Right renal pelvis (tissue), 4 donors: ENCODE results near the gene FGR. TPM values are rescaled to one million over a fixed set of nuclear protein-coding genes. Genes with fewer than 3 reads are reported as not detected.

Source experiments
- DNase-seq, 4 donors: peaks; one replicate each; pipeline ENCODE4 v3.0.0-alpha.2; 2013; ENCODE audit warnings: low read depth in 4 of 4, low spot score in 3 of 4, missing footprints in 1 of 4
- polyA plus RNA-seq, 4 donors: library from polyadenylated mRNA; unstranded; fragments of 120-200 nt; gene quantifications; one replicate each; pipeline ENCODE4 v1.2.1, GENCODE V29; 2013; ENCODE audit not compliant: insufficient read length in 4 of 4

The FGR gene
- polyA plus RNA-seq, 4 donors: 1.4 to 2.1 (median 1.8) TPM

DNA sequence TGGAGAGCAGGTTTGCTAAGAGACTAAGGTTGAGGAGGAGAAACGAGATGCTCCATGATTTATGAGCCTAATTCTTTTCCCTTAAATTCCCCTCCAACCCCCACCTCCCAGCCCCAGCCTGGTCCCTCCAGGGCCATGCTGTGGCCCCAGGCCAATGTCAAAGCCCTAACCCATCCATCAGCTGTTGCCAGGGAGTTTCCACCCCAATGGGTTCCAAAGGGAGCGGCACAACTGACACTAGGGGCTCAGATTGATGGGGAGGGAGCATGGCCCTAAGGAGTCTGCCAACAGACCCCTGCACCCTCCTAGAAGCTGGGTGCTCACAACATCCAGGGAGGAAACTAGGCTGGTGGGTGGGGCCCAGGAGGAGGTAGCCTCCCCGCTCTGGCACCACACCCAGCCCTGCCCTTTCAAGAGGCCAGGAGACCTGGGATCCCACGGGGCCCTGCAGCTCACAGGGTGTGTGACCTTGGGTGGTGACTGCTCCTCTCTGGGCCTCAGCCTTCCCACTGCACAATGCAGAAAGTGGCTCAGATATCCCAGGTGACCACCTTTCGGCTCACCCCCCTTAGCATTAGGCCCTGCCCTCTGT is 44.0 kb downstream of the FGR start:
- no peak for DNase-seq

DNA sequence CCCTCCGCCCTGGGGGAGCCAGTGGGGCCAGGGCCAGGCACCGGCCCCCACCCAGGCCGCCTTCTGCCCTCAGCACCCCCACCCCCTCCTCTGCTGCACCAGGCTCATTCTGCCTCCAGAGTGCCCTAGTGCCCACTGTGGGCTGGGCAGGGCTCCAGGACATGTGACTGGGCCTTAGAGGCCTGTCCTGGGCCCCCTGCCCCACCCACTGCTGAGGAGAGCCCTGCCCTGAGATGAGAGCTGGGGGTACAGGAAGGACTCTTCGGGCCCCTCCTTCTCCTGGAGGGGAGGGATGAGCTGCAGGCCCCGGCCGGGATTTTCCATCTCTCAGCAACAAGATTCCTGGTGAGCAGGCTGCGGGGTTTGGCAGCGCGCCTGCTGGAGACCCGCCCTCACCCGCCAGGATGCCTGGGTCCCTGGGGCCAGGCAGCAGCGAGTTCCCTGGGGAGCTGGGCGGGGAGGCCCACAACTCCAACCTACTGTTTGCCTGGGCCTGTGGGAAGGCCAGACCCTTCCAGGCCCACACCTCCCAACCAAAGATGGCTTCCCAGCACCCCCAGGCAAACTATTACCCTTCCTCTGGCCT is 45.1 kb downstream of the FGR start:
- DNase-seq: no peak

- DNase-seq: no peak
These were observed 45.5 kb downstream of the FGR start for GRCh38 chr1:27589441-27589840.

DNA sequence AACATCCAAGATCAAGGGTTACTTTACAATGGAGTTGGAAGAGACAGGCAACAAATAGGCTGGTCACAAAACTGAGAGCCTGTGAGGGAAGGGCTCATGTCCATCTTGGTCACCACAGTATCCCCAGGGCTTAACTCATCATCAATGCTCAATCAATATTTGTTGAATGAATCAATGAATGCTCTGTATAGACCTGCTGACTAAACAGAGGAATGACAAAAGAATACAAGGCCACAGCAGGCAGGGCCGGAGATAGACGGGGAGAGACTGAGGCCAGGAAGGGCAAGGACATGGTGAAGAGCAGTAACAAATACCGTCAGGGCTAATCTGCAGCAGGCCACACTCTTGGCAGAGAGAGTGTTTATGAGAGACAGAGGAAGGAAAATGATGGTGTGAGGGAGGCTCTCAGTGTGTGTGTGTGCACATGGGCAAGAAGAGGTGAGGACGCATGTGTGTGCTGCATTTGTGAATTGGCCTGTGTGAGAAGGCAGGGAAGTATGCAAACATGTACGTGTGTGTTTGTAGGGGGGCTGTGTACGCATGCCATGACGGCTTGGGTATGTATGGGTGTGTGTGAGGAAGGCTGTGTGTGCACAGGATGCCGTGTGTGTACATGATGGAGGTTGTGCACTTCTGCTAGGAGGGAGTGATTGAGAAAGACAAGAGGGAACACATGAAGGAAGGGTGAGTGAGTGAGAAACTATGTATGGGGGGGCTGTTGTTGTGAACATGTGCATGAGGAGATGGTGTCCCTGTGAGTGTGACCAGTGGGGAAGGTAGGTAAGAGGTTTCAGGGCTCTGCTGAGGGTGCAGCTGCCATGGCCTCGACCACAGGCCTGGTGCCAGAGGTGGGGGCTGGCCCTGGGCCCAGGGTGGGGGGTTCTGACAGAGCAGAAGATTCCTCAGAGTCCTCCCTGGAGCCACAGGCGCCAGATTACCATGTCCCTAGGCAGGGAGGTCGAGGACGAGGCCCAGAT is 46.4 kb downstream of the FGR start:
- no peak for DNase-seq

DNA sequence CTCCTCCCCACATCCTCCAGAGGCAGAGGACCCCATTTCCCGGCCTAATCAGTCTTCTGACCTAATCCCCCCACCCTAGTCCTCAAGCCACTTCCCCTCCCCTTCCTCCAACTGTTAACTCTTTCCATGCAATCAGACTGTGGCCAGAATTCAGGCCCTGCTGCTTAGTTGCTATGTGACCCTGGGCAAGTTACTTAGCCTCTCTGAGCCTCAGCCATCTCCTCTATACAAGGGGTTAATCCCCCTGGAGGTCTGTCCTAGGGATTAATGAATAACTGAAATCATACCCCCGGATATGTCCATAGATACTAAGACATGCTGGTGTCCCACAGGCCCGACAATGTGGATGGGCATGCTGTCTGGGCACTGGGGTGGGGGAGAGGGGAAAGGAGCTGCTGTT is 49.3 kb downstream of the FGR start:
- no peak for DNase-seq

DNA sequence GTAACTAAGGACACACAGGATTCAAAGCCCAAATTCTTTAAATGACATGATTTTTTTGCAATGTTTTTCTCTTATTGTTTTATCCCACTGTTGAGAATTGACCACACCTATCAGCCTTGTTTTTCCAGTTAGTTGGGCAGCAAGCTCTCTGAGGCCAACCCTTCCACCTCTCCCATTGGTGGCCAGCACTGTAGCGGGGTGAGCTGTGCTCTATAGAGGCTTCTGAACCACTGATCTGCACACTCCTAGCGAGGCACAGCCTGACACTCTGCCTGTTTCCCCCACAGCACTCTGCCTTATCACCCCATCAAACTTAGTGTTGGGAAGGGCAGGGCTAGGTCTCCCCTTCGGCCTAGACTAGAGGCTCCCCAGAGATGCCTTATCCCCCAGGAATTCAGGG is 50.5 kb downstream of the FGR start:
- DNase-seq: no peak

GRCh38 chr1:27583479-27583878 is 51.5 kb downstream of the FGR start:
- no peak for DNase-seq

DNA sequence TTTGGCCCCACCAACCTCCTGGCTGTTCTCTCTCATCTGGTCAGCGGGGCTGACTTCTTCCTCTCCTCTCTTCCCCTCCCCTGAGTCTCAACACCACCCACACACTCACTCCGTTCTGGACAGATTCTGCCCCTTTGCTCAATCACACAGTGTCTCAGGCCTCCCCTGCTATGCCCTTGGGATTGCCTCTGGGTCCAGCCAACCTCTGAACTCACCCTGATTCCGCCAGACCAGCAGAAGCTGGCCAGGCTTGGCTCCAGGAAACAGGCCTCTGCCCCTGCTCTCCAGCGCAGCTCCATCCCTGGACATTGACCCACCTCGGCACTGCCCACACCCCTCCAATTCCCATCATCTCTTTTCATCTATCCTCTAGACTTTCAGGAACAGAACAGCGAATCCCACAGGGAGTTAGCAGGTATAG is 53.2 kb downstream of the FGR start:
- no peak for DNase-seq

- DNase-seq: no peak
These were observed 57.3 kb downstream of the FGR start for GRCh38 chr1:27577504-27578188.

GRCh38 chr1:27576806-27577227 is 58.2 kb downstream of the FGR start:
- no peak for DNase-seq

DNA sequence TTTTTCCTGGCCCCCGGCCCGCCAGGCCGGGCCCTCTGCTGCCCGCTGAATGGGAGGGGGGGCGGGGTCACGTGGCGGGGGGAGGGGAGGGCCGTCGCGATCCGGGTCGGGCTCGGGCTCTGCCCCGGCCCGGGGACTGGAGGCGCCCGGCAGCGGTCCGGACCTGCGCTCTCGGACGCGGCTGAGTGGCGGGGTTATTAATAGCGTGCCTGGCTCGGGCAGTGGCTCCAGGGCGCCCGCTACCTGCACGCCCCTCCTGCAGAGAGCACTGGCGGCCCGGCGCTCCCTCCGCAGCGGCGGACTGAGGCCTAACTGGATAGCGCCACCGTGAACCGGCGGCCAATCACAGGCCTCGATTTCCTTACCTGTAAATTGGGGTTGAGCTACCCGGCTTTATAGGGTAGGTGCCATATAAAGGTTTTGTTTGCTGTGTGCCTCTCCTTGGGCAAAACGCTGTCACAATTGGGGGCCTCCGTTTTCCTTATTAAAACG is 59.1 kb downstream of the FGR start:
- no peak for DNase-seq

DNA sequence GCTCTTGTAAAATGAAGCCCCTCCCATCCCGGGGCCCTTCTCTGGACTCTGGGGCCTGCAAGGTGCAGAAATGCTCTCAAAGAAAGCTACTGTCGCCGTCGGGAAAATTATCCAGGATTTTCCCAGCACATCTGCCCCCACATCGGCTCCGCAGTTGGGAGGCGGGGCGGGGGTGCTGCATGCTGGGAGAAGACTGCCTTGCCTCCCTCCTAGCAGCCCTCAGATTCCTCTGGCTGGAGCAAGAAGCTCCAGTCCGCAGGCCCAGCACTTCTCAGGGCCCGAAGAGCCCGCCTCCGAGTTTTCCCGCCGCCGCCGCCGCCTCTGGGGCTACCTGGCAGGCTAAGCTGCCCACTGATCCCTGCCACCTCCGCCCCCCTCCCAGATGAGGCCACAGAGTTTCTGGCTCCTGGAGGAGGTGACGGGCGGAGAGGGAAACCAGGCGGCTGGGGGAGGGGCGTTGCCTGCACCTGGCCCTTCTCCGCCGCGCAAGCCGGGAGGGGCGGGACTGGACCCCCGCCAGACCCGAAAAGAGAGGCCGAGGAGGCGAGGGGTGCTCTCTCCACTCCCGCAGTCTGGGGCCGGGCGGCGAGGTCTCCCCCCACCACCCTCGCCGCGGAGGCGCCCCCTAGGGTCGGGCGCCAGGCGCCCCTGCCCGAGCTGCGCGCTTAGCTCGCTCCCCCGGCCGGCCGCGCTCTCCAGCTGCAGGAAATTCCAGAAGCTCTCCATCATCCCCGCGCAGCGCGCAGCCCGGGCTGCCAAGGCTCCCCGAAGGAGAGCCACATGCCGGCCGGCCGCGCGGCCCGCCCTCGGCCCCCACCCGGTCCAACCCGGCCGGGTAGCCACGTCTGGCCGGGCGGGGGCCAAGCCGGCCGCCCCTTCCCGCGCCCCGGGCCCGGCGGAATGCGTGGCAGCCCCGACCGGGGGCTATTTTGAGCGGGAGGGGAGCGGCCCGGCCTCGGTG is 59.8 kb downstream of the FGR start:
- no peak for DNase-seq

DNA sequence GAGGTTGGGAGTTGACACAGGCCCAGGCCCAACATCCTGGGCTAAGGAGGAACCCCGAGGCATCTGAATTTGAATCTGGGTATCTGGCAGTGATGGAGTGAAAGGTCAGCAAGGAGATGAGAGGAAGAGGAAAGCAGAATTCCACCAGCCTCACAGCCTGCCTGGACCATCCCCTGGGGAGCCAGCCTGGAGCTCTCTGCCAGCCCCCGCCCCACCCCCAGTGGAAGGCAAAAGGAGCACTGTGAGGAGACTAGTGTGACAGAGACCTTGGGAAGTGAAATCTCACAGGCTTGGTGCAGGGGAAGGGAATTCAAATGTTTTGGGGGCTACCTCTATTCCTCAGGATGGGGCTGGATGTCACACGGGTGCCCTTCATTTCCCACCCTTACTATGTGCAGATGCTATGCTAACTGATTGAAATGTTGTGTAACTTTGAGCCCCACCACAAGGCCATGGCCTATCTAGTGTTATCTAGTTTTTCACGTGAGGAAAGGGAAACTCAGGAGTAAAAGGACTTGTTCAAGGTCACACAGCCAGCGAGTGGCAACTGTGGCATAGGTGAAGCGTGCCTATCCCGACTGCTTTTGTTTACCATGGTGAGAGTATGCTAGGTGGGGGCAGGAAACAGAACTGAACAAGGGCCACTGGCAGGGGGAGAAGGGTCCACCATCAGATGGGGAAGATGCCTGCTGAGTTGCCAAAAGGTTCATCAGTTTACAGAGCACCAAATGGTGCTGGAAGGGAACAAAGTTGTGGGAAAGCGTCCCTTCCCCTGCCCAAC is 60.8 kb downstream of the FGR start:
- DNase-seq: no peak

- no peak for DNase-seq
These were observed 62.1 kb downstream of the FGR start for GRCh38 chr1:27572679-27573426.

DNA sequence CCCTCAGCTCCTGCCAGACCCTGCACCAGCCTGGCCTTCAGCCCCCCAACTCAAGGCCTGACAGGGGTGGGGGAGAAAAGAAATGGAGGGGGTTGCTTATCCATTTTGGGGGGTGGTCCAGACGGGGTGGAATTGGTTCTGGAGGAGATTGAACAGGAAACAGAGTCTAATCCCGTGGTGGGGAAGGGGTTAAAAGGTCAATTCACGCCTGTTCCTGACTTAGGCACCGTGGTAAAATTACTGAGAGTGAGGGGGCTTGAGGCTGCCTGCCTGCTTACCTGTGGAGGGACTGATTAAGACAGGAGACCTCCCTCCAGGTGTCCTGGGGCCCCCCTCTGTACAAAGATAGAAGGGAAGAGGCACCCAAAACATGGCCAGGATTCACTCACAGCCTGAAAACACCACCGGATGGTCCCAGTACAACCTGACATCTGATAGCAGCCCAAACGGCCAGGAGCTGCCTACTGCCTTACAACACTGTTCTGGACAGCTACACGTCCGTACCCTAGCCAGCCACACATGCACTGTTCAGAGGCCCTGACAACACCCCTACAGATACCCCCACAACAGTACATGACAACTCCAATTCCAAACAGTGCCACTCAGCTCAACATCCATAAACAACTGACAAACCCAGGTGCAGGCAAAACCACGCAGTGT is 62.8 kb downstream of the FGR start:
- no peak for DNase-seq

GRCh38 chr1:27571439-27572018 is 63.5 kb downstream of the FGR start:
- no peak for DNase-seq

DNA sequence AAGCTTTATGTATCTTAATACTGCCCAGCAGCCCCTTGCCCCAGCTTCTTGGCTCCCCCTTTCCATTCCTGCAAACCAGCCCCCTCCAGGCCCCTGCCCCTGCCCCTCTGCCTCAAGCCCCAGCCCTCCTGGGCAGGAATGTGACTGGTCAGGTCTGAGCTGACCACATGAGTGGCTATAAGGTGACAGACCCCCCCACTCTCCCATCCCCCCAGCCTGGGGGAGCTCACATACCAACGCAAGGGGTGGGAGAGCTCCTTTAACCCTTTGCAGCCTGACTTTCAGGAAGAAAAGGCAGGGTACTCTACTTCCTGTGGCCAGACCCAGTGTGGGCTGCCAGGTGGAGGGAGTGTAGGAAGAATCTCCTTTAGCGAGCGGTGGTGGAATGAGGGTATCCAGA is 64.2 kb downstream of the FGR start:
- no peak for DNase-seq
